SIG-M5 treated with dmso at 0.1 percent for 504 hours (cell line): ENCODE measurements around the gene PGM3.
"Not testable (repeated sequence)": the region's sequence is repeated elsewhere in the genome, so short reads cannot be mapped to it uniquely, and the experiment has no call there.

Experiments
- DNase-seq: peaks from one replicate; lab custom pipeline; 2025; ENCODE audit not compliant: unreplicated experiment; lab: John Stamatoyannopoulos, UW

The PGM3 gene

DNA sequence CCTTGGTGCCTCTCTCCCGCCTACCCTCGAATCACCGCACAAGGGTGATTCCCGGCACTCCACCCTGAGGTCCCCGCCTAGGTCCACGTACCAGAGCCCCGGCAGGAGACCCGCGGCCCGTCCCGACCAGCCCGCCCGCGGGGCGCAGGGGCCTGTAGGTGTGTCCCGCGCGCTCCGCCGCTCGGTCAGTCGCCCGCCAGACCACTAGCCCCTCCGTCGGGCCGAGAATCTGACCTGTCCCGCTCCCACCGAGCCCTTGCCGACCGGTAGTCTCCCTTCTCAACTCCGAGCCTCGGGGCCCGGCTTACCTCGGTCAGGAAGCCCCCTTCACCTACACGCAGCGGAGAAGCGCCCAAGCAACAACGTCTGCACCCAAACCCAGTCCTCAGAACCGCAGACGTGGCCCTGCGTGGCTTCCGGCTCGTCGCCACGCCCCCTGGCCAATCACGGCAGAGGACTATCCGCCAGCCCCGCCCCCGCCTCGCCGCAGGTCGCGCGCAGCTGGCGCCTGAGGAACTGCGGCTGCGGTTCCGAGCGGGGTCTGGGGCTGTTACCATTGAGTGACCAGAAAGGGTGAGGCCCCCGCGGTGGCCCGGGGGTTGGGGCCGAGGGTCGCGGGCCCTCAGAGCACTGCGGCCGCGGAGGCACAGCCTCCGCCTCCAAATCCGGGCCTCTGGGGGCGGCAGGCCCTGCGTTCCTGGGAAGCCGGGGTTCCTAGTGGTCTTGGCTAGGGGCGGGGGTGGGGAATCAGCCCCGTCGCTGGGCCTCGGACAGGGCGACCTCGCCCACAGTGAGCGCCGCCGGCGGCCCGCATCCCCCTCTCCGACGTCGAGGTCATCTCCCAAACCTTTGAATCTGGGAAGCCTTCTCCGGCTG lies at the start of gene PGM3, which contains the start of gene RWDD2A:
Gene PGM3, minus strand, starts transcription at position 395 of the 876 bp plus-strand sequence. CDS start 2,253 bp downstream, outside the sequence.
Gene RWDD2A, plus strand, starts transcription at position 487 of the 876 bp plus-strand sequence. CDS start 1,095 bp downstream, outside the sequence.
- peak; percentile 76 for DNase-seq

DNA sequence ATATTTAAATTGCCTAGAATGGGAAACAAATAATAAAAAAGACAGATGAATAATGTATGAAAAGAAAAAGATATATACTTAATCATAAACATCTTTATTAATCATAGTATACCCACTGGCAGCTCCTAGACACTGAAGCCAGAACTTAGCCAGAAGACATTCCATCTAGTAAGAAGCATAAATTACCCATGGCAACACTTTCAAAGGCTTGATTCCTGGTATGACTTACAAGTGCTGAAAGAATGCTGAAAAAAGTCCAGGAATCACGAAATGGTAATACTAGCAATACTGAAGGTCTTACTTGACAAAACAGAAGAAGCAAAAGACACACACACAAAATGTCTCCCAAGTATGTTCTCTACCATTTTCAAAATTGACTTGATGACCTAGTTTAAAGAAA lies 38.1 kb upstream of the PGM3 start:
- DNase-seq = no peak

DNA sequence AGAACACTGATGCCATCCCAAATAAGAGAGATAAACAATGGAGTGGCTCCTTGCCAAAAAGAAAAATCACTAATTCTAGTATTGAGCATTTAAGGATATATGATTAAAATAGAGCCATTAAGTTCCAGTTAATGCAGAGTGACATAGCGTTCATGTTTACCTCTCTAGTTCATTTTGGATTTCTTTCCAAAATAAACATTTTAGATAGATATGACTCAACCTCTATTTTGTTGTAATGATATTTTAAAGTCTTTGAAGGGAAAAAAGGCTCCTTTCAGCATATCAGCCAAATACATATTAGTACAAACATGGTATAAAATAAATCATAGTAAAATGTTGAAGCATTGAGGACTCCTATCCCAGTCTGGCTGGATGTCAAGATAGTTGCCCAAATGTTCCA lies 33.5 kb upstream of the PGM3 start:
- DNase-seq = no peak

- DNase-seq = peak; percentile 29
These were observed 28.9 kb upstream of the PGM3 start for GRCh38 chr6:83221889-83222479.

DNA sequence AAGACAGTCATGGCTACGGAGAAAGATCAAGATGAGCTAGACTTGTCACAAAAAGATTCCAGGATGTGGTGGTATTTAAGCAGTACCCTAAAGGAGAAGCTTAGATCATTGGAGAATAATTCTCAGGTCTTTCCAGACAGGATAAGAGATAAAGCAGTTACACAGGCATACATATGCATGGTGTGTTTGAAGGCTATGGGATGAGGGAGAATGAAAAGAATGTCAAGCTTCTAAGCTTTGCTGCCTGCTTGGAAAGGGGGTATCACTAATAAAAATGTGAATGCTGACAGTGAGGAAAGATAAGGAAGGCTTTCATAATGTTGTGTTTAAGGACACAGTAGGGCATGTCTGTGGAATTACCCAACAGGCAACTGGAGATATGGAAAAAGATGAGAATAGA lies 28.2 kb upstream of the PGM3 start:
- no peak for DNase-seq

GRCh38 chr6:83220121-83220520 lies 27.1 kb upstream of the PGM3 start:
- DNase-seq = no peak

DNA sequence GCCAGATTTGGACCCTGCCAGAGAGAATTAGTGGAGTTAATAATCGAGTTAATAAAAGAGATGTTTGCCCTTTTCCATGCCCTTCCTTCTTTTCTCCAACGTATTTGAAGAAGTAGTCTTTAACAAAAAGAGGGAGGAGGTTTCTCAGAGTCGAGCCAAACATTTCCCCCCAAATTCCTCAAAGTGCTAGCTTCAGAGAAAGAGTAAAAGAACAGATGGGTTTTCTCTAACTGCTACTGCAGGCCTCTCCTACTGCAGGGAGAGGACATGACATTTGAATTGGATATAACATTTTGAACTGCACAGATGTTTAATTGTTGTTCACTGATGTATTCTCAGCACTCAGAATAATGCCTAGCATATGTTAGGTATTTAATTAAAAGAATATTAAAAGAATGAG lies 25.6 kb upstream of the PGM3 start:
- DNase-seq = no peak

- DNase-seq = no peak
These were observed 23.7 kb upstream of the PGM3 start for GRCh38 chr6:83216806-83217205.

GRCh38 chr6:83215131-83216047 lies 22.3 kb upstream of the PGM3 start:
- peak; percentile 61 for DNase-seq

GRCh38 chr6:83202031-83202430 lies 9.0 kb upstream of the PGM3 start:
- no peak for DNase-seq

DNA sequence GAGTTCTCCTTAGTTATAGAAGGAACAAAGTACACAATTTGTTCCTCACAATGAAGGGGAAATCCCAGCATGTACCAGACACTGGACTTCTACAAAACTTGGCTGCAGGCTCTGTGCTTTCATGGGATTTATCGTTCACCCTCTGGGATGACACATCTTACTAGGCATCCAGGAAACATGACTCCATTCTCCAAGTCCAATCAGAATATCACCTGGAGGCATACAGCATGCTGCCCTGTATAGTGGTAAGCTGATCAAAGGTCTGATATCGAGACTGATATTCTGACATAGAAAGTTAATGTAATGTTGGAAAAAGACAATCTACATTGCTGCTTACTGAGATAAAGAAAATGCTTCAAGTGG lies 6.8 kb upstream of the PGM3 start:
- no peak for DNase-seq

- no peak for DNase-seq
These were observed 6.3 kb upstream of the PGM3 start for GRCh38 chr6:83199173-83199862.

- DNase-seq = no peak
These were observed 5.6 kb upstream of the PGM3 start for GRCh38 chr6:83198486-83199172.

GRCh38 chr6:83193747-83194566 lies 892 bp upstream of the PGM3 start:
- DNase-seq = no peak

GRCh38 chr6:83192456-83192855 lies 609 bp downstream of the PGM3 start:
- no peak for DNase-seq

DNA sequence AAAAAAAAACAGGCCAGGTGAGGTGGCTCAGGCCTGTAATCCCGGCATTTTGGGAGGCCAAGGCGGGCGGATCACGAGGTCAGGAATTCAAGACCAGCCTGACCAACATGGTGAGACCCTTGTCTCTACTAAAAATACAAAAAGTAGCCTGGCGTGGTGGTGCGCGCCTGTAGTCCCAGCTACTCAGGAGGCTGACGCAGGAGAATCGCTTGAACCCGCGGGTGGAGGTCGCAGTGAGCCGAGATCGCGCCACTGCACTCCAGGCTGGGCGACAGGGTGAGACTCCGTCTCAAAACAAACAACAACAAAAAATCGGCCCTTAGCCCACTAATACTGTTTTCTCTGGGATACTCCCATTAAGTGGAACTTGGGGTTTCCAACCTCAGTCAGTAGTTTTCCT lies 1.1 kb downstream of the PGM3 start:
- DNase-seq = not testable (repeated sequence)

GRCh38 chr6:83190626-83191025 lies 2.4 kb downstream of the PGM3 start:
- no peak for DNase-seq

- no peak for DNase-seq
These were observed 4.6 kb downstream of the PGM3 start for GRCh38 chr6:83188501-83188900.

DNA sequence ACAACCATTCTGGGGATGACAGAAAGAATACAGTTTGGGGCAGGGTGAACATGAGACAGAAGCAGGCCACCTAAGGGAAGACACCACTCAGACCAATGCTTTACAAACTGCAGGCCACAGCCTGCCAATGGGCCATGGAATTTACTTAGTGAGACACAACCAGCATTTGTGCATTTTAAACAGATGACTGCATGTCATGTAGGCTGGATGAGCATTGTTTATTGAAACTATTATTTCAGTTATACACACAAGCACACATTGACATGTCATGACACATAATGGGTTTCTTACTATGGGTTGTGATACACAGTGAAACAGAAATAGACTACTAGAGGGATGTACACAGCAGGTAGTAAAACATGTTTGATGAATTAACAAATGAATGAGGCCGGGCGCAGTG lies 8.0 kb downstream of the PGM3 start:
- DNase-seq = no peak
